HCT116 (cell line): ENCODE data around the gene EYA3. TPM values are rescaled to one million over a fixed set of nuclear protein-coding genes. Genes with fewer than 3 reads are reported as not detected.

ENCODE experiments used
- ATAC-seq: fragments of 200-7000 bp; cut with Tn5 transposase; 2 replicates; pipeline ENCODE4 v1.9.1; 2020; ENCODE audit warnings: mild to moderate bottlenecking, moderate library complexity
- BruUV-seq: library from RNA; stranded (reverse); fragments of 400-500 nt; replicated peaks from 2 replicates; lab custom pipeline; 2021; lab: Mats Ljungman, UMichigan
- CTCF ChIA-PET: fragments of 300-600 bp; sonication (Branson Sonifier 250); formaldehyde crosslinking; loops from one replicate; lab custom pipeline; 2021; ENCODE audit warnings: antibody characterized with exemption; lab: Charles Lee
- POLR2A ChIA-PET: fragments of 300-600, 350-600 bp; sonication (Branson Sonifier 250); formaldehyde crosslinking; loops from one replicate; lab custom pipeline; 2021; ENCODE audit warnings: antibody characterized with exemption; lab: Charles Lee
- RAD21 ChIA-PET, 2 experiments: fragments of 300-600 bp; sonication (Branson Sonifier 250); formaldehyde crosslinking; loops; one replicate each; lab custom pipeline; 2023; ENCODE audit warnings: low total read pairs in 2 of 2; ENCODE audit not compliant: uncharacterized antibody in 2 of 2, unreplicated experiment in 2 of 2, low non-redundant PET in 1 of 2; lab: Charles Lee
- DNase-seq: peaks from one replicate; pipeline ENCODE4 v3.0.0-alpha.2; 2010; ENCODE audit warnings: low read depth, low spot score
- H2AFZ ChIP-seq: fragments of 200-600 bp; shearing (Covaris generic), sonication (generic); 2 replicates; pipeline ENCODE4 v1.6.1; 2017; ENCODE audit warnings: low read depth, mixed run types, mixed read lengths, antibody characterized with exemption, low read length; ENCODE audit not compliant: poor library complexity, severe bottlenecking
- H3K27ac ChIP-seq: 2 replicates; pipeline ENCODE4 v1.5.1; 2012; ENCODE audit warnings: low read depth, low read length
- H3K27me3 ChIP-seq: fragments of 200-600 bp; sonication (generic); 2 replicates; pipeline ENCODE4 v1.6.1; 2016; ENCODE audit warnings: mixed run types, low read length, mixed read lengths; ENCODE audit not compliant: insufficient read depth
- H3K36me3 ChIP-seq, 2 experiments: fragments of 200-500 bp in 1 of 2; fragments of 200-600 bp in 1 of 2; sonication (Bioruptor generic) in 1 of 2; sonication (generic) in 1 of 2; 2 replicates each; pipeline versions ENCODE4 v1.5.1 to v1.6.1; 2014 to 2016; ENCODE audit warnings: low read length in 2 of 2, inconsistent platforms in 1 of 2, mixed read lengths in 1 of 2, mixed run types in 1 of 2; ENCODE audit not compliant: insufficient read depth in 2 of 2, control insufficient read depth in 1 of 2
- H3K4me1 ChIP-seq, 2 experiments: fragments of 200-600 bp in 1 of 2; sonication (generic) in 1 of 2; 2 replicates each; pipeline versions ENCODE4 v1.5.1 to v1.6.1; 2012 to 2017; ENCODE audit warnings: low read length in 2 of 2, inconsistent platforms in 1 of 2, mild to moderate bottlenecking in 1 of 2, mixed read lengths in 1 of 2, mixed run types in 1 of 2, moderate library complexity in 1 of 2; ENCODE audit not compliant: insufficient read depth in 2 of 2, control insufficient read depth in 1 of 2
- H3K4me2 ChIP-seq: fragments of 200-600 bp; sonication (generic); 2 replicates; pipeline ENCODE4 v1.6.1; 2017; ENCODE audit warnings: mixed run types, low read length, mixed read lengths
- H3K4me3 ChIP-seq, 2 experiments: fragments of 200-600 bp in 1 of 2; sonication (generic) in 1 of 2; replicated peaks in 1 of 2; 2 replicates each; pipeline ENCODE4 v1.5.1; 2011 to 2016; ENCODE audit warnings: low read length in 2 of 2, control low read depth in 1 of 2, low read depth in 1 of 2, mild to moderate bottlenecking in 1 of 2, mixed read lengths in 1 of 2, mixed run types in 1 of 2
- H3K79me2 ChIP-seq: fragments of 200-600 bp; sonication (generic); 2 replicates; pipeline ENCODE4 v1.6.1; 2017; ENCODE audit warnings: mild to moderate bottlenecking, mixed run types, low read length, moderate library complexity, mixed read lengths; ENCODE audit not compliant: insufficient read depth
- H3K9ac ChIP-seq: fragments of 200-600 bp; sonication (generic); 2 replicates; pipeline ENCODE4 v1.6.1; 2016; ENCODE audit warnings: low read length, mixed read lengths
- H3K9me2 ChIP-seq: fragments of 200-600 bp; sonication (generic), shearing (Covaris generic); 2 replicates; pipeline ENCODE4 v1.6.1; 2017; ENCODE audit warnings: mixed run types, mild to moderate bottlenecking, moderate library complexity; ENCODE audit not compliant: insufficient read depth
- H3K9me3 ChIP-seq, 2 experiments: fragments of 200-500 bp in 1 of 2; fragments of 200-600 bp in 1 of 2; sonication (Bioruptor generic) in 1 of 2; sonication (generic) in 1 of 2; 2 replicates each; pipeline ENCODE4 v1.6.1; 2014 to 2017; ENCODE audit warnings: low read length in 2 of 2, mixed read lengths in 2 of 2, inconsistent platforms in 1 of 2, low read depth in 1 of 2, mild to moderate bottlenecking in 1 of 2, mixed run types in 1 of 2, moderate library complexity in 1 of 2; ENCODE audit not compliant: control insufficient read depth in 1 of 2, insufficient read depth in 1 of 2
- H4K20me1 ChIP-seq: fragments of 200-600 bp; sonication (generic), shearing (Covaris generic); 2 replicates; pipeline ENCODE4 v1.6.1; 2017; ENCODE audit warnings: mixed run types, mild to moderate bottlenecking, moderate library complexity; ENCODE audit not compliant: insufficient read depth
- CBX3 ChIP-seq: IDR thresholded peaks from 2 replicates; pipeline ENCODE4 v1.6.1; 2012; ENCODE audit warnings: low read depth
- CEBPB ChIP-seq: IDR thresholded peaks from 2 replicates; pipeline ENCODE4 v1.6.1; 2012; ENCODE audit warnings: low read depth
- EGR1 ChIP-seq: IDR thresholded peaks from 2 replicates; pipeline ENCODE4 v1.6.1; 2012; ENCODE audit warnings: low read depth
- ELF1 ChIP-seq: IDR thresholded peaks from 2 replicates; pipeline ENCODE4 v1.6.1; 2012; ENCODE audit warnings: low read depth, borderline replicate concordance
- EZH2phosphoT487 ChIP-seq: fragments of 200-600 bp; IDR thresholded peaks from 2 replicates; pipeline ENCODE4 v1.6.1; 2018; ENCODE audit warnings: antibody characterized with exemption, borderline replicate concordance
- JUND ChIP-seq: IDR thresholded peaks from 2 replicates; pipeline ENCODE4 v1.6.1; 2012
- POLR2AphosphoS5 ChIP-seq: IDR thresholded peaks from 2 replicates; pipeline ENCODE4 v1.6.1; 2011; ENCODE audit warnings: mild to moderate bottlenecking, low read depth, low read length, moderate library complexity
- SIN3A ChIP-seq: IDR thresholded peaks from 2 replicates; pipeline ENCODE4 v1.6.1; 2012; ENCODE audit warnings: low read depth
- SP1 ChIP-seq: IDR thresholded peaks from 2 replicates; pipeline ENCODE4 v1.6.1; 2012; ENCODE audit warnings: low read depth
- SRF ChIP-seq: IDR thresholded peaks from 2 replicates; pipeline ENCODE4 v1.6.1; 2012; ENCODE audit warnings: low read depth
- TCF7L2 ChIP-seq: IDR thresholded peaks from 2 replicates; pipeline ENCODE4 v1.7.0; 2011; ENCODE audit warnings: borderline replicate concordance, inconsistent platforms; ENCODE audit not compliant: insufficient read depth, insufficient read length; ENCODE audit errors: extremely low read depth
- YY1 ChIP-seq: IDR thresholded peaks from 2 replicates; pipeline ENCODE4 v1.6.1; 2011; ENCODE audit warnings: low read length, low read depth, moderate library complexity, mild to moderate bottlenecking; ENCODE audit not compliant: insufficient replicate concordance; ENCODE audit errors: extremely low read depth
- ZFX ChIP-seq: fragments of 450-650 bp; IDR thresholded peaks from 2 replicates; pipeline ENCODE4 v1.6.1; 2017
- intact Hi-C: fragments of 100-400 bp; cut with micrococcal nuclease; formaldehyde crosslinking; loops from 2 replicates; pipeline ENCODE4 v1.10.0; 2022
- total RNA-seq: library from RNA; stranded (reverse); gene quantifications from one replicate; pipeline ENCODE4 v1.2.1, GENCODE V29; 2021; ENCODE audit not compliant: unreplicated experiment
- TF ChIP-seq, protein P1 (sequence below), 3 experiments: fragments of 200-600 bp in 1 of 3; sonication (generic) in 1 of 3; IDR thresholded peaks in 2 of 3; conservative IDR thresholded peaks in 1 of 3; 2 replicates each; pipeline ENCODE4 v1.5.1; 2012 to 2017; ENCODE audit warnings: low read depth in 2 of 3, low read length in 2 of 3, antibody characterized with exemption in 1 of 3, borderline replicate concordance in 1 of 3, control low read depth in 1 of 3, mild to moderate bottlenecking in 1 of 3, mixed read lengths in 1 of 3, mixed run types in 1 of 3, moderate library complexity in 1 of 3; ENCODE audit not compliant: insufficient read depth in 1 of 3
- TF ChIP-seq, protein P2 (sequence below): IDR thresholded peaks from 2 replicates; pipeline ENCODE4 v1.6.1; 2012
- TF ChIP-seq, protein P3 (sequence below): IDR thresholded peaks from 2 replicates; pipeline ENCODE4 v1.6.1; 2011; ENCODE audit warnings: mild to moderate bottlenecking, low read length, moderate library complexity; ENCODE audit not compliant: insufficient replicate concordance; ENCODE audit errors: extremely low read depth

The EYA3 gene
- total RNA-seq, 1 experiment from 2014 or later, result 25.9 TPM

DNA sequence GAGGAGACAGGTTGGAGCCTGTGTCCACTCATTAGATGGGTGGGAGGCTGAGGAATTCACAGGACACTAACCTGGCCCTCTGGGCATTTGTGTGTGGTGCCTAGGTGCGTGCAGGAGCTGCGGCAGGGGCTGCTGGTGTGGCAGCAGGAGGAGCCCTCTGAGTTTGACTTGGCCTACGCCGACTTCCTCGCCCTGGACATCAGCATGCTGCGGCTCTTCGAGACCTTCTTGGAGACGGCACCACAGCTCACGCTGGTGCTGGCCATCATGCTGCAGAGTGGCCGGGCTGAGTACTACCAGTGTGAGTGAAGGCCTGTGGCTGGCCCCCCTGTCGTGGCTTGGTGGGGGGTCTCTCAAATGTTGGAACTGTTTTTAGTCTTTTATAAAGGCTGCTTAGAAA is 125.0 kb downstream of the EYA3 start (continued):
- TF ChIP-seq, protein P1, sequence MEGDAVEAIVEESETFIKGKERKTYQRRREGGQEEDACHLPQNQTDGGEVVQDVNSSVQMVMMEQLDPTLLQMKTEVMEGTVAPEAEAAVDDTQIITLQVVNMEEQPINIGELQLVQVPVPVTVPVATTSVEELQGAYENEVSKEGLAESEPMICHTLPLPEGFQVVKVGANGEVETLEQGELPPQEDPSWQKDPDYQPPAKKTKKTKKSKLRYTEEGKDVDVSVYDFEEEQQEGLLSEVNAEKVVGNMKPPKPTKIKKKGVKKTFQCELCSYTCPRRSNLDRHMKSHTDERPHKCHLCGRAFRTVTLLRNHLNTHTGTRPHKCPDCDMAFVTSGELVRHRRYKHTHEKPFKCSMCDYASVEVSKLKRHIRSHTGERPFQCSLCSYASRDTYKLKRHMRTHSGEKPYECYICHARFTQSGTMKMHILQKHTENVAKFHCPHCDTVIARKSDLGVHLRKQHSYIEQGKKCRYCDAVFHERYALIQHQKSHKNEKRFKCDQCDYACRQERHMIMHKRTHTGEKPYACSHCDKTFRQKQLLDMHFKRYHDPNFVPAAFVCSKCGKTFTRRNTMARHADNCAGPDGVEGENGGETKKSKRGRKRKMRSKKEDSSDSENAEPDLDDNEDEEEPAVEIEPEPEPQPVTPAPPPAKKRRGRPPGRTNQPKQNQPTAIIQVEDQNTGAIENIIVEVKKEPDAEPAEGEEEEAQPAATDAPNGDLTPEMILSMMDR (IDR thresholded peaks at IDR 0.05 in 2 of 3, conservative IDR thresholded peaks at IDR 0.05 in 1 of 3; ENCODE audit: borderline replicate concordance in 1 of 3, insufficient read depth in 1 of 3, low read depth in 2 of 3, low read length in 2 of 3), result no peak
- no peak for TF ChIP-seq ELF1
- TF ChIP-seq SIN3A, result no peak
- no peak for TF ChIP-seq SP1
- no peak for TF ChIP-seq ZFX
- no peak for TF ChIP-seq SRF
- TF ChIP-seq, protein P2, sequence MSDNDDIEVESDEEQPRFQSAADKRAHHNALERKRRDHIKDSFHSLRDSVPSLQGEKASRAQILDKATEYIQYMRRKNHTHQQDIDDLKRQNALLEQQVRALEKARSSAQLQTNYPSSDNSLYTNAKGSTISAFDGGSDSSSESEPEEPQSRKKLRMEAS, result no peak
- TF ChIP-seq CEBPB, result no peak

DNA sequence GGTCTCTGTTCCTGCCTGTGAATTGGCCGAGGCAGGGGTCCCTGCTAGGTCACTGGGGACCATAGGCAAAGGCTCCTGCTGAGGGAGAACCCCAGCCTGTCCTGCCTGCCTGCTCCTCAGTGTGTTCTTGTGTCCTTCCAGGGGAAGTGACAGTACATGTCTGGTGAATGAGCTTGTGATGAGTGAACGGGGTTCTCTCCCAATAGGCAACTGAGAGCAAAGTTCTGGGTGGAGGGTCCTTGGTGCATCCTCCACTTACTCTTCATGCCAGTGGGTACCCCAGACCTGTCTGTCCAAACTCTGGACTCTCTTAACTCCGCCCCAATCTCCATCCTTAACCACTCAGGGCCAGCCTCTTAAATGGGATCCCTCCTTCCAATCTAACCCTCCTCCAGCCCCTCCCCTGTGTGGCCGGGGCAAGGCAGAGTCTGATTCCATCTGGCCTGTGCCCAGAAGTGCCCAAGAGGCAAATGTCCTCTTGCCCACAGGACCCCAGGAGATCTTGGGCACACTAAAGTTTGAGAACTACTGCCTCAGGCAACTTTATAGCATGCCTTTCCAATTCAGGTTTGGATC is 126.7 kb downstream of the EYA3 start:
- H3K9ac ChIP-seq, result 0 out of 2 replicates have a peak overlapping the region, but pooled peaks have one; percentile 85
- BruUV-seq, result TSS peak; percentile 40
- DNase-seq, result no peak
- peaks cover 7% of the 10 kb centered on the region; the same call in 1 of the 2 replicates for H3K79me2 ChIP-seq
- TF ChIP-seq CEBPB, result no peak
- TF ChIP-seq, protein P1 (IDR thresholded peaks at IDR 0.05 in 2 of 3, conservative IDR thresholded peaks at IDR 0.05 in 1 of 3; ENCODE audit: borderline replicate concordance in 1 of 3, insufficient read depth in 1 of 3, low read depth in 2 of 3, low read length in 2 of 3), result no peak
- TF ChIP-seq SP1, result no peak
- TF ChIP-seq EZH2phosphoT487, result no peak
- TF ChIP-seq POLR2AphosphoS5, result no peak
- TF ChIP-seq, protein P2, result no peak
- no peak for TF ChIP-seq TCF7L2
- TF ChIP-seq ELF1, result no peak
- no peak for TF ChIP-seq SRF
- no peak for TF ChIP-seq YY1
- TF ChIP-seq CBX3, result no peak
- TF ChIP-seq, protein P3, sequence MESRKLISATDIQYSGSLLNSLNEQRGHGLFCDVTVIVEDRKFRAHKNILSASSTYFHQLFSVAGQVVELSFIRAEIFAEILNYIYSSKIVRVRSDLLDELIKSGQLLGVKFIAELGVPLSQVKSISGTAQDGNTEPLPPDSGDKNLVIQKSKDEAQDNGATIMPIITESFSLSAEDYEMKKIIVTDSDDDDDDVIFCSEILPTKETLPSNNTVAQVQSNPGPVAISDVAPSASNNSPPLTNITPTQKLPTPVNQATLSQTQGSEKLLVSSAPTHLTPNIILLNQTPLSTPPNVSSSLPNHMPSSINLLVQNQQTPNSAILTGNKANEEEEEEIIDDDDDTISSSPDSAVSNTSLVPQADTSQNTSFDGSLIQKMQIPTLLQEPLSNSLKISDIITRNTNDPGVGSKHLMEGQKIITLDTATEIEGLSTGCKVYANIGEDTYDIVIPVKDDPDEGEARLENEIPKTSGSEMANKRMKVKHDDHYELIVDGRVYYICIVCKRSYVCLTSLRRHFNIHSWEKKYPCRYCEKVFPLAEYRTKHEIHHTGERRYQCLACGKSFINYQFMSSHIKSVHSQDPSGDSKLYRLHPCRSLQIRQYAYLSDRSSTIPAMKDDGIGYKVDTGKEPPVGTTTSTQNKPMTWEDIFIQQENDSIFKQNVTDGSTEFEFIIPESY, result no peak
- TF ChIP-seq SIN3A, result no peak
- TF ChIP-seq EGR1, result no peak
- no peak for TF ChIP-seq JUND
- peak; percentile 35 for ATAC-seq
- peak overlapping the region in 1 of 2 experiments; percentile 84; a peak in 1 of 4 replicates for H3K4me3 ChIP-seq
- intact Hi-C loops, result no loop called here
- H4K20me1 ChIP-seq, result no peaks in the 10 kb centered on the region
- H3K27me3 ChIP-seq, result no peaks in the 10 kb centered on the region
- CTCF ChIA-PET, result interaction anchor here (1.0 to 1.3 kb wide), 3 partner anchors 17 to 345 kb away, joined by 3 to 4 read pairs (median 3); no protein-coding TSS in a partner anchor
- H3K36me3 ChIP-seq, result peaks cover 0 to 5% of the 10 kb centered on the region in 2 experiments; a peak in 1 of 4 replicates
- peaks cover 20 to 45% of the 10 kb centered on the region in 2 experiments for H3K4me1 ChIP-seq
- POLR2A ChIA-PET, result interaction anchor here (2.3 kb wide), 1 partner anchor 10 kb away, joined by 6 read pairs; no protein-coding TSS in a partner anchor
- H3K4me2 ChIP-seq, result peak overlapping the region; percentile 100
- H3K9me2 ChIP-seq, result no peaks in the 10 kb centered on the region
- H3K9me3 ChIP-seq, result no peaks in the 10 kb centered on the region
- RAD21 ChIA-PET, result interaction anchor here in 1 of 2 experiments (1.0 kb wide), 1 partner anchor 104 kb away, joined by 3 read pairs; no protein-coding TSS in a partner anchor
- H2AFZ ChIP-seq, result no peak overlapping the region
- peak overlapping the region; percentile 96 for H3K27ac ChIP-seq
